GM12874 (cell line): ENCODE measurements around the gene CPEB4.

ENCODE experiments used
- CTCF ChIP-seq: IDR thresholded peaks from 2 replicates; pipeline ENCODE4 v1.5.1; 2011; ENCODE audit warnings: low read depth, mild to moderate bottlenecking, control low read depth, low read length, moderate library complexity; ENCODE audit not compliant: insufficient read depth

Gene CPEB4

GRCh38 chr5:173887610-173888472 lies at the start of gene CPEB4:
Gene CPEB4 (plus strand): TSS chr5:173888349. CDS start chr5:173889734, 1,385 bp downstream.
- no peak for TF ChIP-seq CTCF

GRCh38 chr5:173839117-173839713 lies 48.9 kb upstream of the CPEB4 start:
- no peak for TF ChIP-seq CTCF

GRCh38 chr5:173840111-173840983 lies 47.8 kb upstream of the CPEB4 start:
- no peak for TF ChIP-seq CTCF

- TF ChIP-seq CTCF = no peak
These were observed 46.4 kb upstream of the CPEB4 start for GRCh38 chr5:173841710-173842109.

GRCh38 chr5:173843794-173844193 lies 44.4 kb upstream of the CPEB4 start:
- TF ChIP-seq CTCF = no peak

GRCh38 chr5:173845321-173845720 lies 42.8 kb upstream of the CPEB4 start:
- no peak for TF ChIP-seq CTCF

- TF ChIP-seq CTCF = no peak
These were observed 41.1 kb upstream of the CPEB4 start for GRCh38 chr5:173846929-173847501.
